ENCODE data around the gene PCCA.

DNA sequence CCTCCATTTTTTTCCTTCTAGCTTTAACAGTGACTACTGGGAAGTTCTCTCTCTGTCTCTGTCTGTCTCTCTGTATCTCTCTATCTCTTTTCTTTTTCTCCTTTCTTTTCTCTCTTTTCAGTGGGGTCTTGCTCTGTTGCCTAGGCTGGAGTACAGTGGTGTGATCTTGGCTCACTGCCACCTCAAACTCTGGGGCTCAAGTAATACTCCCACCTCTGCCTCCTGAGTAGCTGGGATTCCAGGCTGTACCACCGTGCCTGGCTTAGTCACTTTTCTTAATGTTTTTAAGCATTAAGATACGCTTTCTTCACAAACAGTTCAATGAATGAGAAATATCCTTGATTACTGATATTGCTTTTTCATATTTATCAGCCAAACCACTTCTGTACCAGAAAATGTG is 13.1 kb downstream of the PCCA start:
- TF ChIP-seq, protein P1, sequence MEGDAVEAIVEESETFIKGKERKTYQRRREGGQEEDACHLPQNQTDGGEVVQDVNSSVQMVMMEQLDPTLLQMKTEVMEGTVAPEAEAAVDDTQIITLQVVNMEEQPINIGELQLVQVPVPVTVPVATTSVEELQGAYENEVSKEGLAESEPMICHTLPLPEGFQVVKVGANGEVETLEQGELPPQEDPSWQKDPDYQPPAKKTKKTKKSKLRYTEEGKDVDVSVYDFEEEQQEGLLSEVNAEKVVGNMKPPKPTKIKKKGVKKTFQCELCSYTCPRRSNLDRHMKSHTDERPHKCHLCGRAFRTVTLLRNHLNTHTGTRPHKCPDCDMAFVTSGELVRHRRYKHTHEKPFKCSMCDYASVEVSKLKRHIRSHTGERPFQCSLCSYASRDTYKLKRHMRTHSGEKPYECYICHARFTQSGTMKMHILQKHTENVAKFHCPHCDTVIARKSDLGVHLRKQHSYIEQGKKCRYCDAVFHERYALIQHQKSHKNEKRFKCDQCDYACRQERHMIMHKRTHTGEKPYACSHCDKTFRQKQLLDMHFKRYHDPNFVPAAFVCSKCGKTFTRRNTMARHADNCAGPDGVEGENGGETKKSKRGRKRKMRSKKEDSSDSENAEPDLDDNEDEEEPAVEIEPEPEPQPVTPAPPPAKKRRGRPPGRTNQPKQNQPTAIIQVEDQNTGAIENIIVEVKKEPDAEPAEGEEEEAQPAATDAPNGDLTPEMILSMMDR (IDR thresholded peaks at IDR 0.05), result no peak
- TF ChIP-seq POLR2A (IDR thresholded peaks at IDR 0.05; ENCODE audit: low read length) (no peak), ESRRA (IDR thresholded peaks at IDR 0.05; ENCODE audit: borderline replicate concordance, low read length) (no peak), SREBF2 (IDR thresholded peaks at IDR 0.05) (no peak), HOXA7 (CRISPR knock-in tag; IDR thresholded peaks at IDR 0.05) (no peak), MAZ (IDR thresholded peaks at IDR 0.05; ENCODE audit: borderline replicate concordance, low read depth, low read length) (no peak), BHLHE40 (IDR thresholded peaks at IDR 0.05; ENCODE audit: low read depth, low read length) (no peak), PHF8 (IDR thresholded peaks at IDR 0.05; ENCODE audit: borderline replicate concordance, low read depth) (no peak), CHD4 (IDR thresholded peaks at IDR 0.05; ENCODE audit: borderline replicate concordance) (no peak), CHD2 (IDR thresholded peaks at IDR 0.05; ENCODE audit: low read length, partially characterized antibody) (no peak), EP300 (IDR thresholded peaks at IDR 0.05) (no peak), ZC3H11A (IDR thresholded peaks at IDR 0.05) (no peak)
- TF ChIP-seq, protein P2, sequence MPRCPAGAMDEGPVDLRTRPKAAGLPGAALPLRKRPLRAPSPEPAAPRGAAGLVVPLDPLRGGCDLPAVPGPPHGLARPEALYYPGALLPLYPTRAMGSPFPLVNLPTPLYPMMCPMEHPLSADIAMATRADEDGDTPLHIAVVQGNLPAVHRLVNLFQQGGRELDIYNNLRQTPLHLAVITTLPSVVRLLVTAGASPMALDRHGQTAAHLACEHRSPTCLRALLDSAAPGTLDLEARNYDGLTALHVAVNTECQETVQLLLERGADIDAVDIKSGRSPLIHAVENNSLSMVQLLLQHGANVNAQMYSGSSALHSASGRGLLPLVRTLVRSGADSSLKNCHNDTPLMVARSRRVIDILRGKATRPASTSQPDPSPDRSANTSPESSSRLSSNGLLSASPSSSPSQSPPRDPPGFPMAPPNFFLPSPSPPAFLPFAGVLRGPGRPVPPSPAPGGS (IDR thresholded peaks at IDR 0.05), result no peak
- TF ChIP-seq, protein P3, sequence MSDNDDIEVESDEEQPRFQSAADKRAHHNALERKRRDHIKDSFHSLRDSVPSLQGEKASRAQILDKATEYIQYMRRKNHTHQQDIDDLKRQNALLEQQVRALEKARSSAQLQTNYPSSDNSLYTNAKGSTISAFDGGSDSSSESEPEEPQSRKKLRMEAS (IDR thresholded peaks at IDR 0.05), result no peak

All from A549 (cell line).